SU-DHL-6 (cell line): ENCODE data around the gene PALLD.

Experiments used
- EZH2phosphoT487 ChIP-seq: fragments of 200-600 bp; sonication (generic), shearing (Covaris generic); conservative IDR thresholded peaks from 2 replicates; pipeline ENCODE4 v1.6.1; 2018; ENCODE audit warnings: mild to moderate bottlenecking, antibody characterized with exemption, low read length, moderate library complexity, mixed read lengths
- TF ChIP-seq, protein P1 (sequence below): fragments of 200-600 bp; sonication (generic); IDR thresholded peaks from one replicate; pipeline ENCODE4 v1.5.1; 2017; ENCODE audit warnings: antibody characterized with exemption, mild to moderate bottlenecking, low read length, moderate library complexity; ENCODE audit not compliant: insufficient read depth, poor library complexity, severe bottlenecking

- TF ChIP-seq, protein P1, sequence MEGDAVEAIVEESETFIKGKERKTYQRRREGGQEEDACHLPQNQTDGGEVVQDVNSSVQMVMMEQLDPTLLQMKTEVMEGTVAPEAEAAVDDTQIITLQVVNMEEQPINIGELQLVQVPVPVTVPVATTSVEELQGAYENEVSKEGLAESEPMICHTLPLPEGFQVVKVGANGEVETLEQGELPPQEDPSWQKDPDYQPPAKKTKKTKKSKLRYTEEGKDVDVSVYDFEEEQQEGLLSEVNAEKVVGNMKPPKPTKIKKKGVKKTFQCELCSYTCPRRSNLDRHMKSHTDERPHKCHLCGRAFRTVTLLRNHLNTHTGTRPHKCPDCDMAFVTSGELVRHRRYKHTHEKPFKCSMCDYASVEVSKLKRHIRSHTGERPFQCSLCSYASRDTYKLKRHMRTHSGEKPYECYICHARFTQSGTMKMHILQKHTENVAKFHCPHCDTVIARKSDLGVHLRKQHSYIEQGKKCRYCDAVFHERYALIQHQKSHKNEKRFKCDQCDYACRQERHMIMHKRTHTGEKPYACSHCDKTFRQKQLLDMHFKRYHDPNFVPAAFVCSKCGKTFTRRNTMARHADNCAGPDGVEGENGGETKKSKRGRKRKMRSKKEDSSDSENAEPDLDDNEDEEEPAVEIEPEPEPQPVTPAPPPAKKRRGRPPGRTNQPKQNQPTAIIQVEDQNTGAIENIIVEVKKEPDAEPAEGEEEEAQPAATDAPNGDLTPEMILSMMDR = no peak
- no peak for TF ChIP-seq EZH2phosphoT487
Measured at GRCh38 chr4:168853770-168854169, 356.9 kb downstream of the PALLD start.
